G401.6 (cell line): ENCODE measurements around the gene ACSF3.

ENCODE experiments used
- FAIRE-seq: peaks from 2 replicates; lab custom pipeline; 2012; peaks lifted over from hg19 to GRCh38; lab: Jason Lieb, UNC

ACSF3 gene

DNA sequence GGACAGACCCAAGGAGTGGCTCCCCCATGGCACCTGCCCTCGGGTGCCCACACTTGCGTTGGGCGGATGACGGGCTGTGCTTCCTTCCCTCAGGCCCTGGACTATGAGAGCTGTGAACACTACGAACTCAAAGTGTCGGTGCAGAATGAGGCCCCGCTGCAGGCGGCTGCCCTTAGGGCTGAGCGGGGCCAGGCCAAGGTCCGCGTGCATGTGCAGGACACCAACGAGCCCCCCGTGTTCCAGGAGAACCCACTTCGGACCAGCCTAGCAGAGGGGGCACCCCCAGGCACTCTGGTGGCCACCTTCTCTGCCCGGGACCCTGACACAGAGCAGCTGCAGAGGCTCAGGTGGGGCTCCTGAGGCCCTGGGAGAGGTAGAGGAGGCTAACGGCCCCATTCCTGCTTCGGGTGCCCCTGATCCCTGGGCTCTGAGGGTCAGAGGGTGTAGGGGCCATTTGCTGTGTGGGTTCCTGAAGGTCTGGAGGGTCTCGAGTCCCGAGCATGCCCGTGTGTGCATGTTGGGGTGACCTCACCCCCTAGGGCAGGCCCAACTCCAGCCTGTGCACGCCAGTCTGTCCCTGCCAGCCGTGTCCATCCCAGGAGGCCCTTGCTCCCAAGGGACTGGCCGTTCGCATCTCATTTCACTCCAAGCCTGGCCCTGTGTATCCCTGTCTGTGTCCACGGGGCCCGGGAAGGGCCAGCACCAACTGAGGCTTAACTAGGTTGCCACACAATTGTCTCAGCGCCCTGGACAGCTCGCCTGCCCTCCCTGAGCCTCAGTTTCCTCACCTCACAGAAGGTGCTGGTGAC is 96.7 kb downstream of the ACSF3 start:
- no peak for FAIRE-seq

DNA sequence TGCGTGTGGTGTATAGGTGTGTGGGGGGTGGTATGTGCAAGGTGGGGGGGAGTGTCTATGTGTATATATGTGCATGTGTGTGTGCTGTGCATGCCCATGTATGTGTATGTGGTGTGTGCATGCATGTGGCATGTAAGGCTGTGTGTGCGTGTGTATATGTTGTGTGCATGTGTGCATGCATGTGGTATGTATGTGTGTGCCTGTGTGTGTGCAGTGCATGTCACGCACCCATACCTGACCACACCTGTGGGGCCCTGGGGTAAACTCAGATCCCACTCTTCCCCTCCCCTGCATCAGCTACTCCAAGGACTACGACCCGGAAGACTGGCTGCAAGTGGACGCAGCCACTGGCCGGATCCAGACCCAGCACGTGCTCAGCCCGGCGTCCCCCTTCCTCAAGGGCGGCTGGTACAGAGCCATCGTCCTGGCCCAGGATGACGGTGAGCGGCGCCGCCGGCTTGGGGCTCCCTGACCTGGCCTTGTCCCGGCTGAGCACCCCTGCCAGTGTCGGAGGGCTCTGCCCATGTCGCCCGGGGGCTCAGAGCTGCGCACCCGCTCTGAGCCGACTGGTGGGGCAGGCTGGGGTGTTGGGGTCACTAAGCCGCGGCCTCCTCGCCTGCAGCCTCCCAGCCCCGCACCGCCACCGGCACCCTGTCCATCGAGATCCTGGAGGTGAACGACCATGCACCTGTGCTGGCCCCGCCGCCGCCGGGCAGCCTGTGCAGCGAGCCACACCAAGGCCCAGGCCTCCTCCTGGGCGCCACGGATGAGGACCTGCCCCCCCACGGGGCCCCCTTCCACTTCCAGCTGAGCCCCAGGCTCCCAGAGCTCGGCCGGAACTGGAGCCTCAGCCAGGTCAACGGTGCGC is 97.6 kb downstream of the ACSF3 start:
- FAIRE-seq: no peak

DNA sequence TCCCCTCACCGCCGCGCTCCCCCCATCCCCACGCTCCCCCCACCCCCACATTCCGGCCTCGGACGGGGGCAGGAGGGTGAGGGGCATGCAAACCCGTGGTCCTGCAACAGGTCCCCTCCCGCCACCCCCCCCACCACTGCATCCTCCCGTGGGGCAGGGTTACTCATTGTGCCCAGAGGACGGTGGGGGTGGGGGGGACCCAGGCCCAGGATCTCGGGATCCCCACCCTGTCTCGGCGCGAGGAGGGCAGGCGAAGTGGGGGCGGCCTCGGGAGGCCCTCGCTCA is 98.2 kb downstream of the ACSF3 start:
- no peak for FAIRE-seq

DNA sequence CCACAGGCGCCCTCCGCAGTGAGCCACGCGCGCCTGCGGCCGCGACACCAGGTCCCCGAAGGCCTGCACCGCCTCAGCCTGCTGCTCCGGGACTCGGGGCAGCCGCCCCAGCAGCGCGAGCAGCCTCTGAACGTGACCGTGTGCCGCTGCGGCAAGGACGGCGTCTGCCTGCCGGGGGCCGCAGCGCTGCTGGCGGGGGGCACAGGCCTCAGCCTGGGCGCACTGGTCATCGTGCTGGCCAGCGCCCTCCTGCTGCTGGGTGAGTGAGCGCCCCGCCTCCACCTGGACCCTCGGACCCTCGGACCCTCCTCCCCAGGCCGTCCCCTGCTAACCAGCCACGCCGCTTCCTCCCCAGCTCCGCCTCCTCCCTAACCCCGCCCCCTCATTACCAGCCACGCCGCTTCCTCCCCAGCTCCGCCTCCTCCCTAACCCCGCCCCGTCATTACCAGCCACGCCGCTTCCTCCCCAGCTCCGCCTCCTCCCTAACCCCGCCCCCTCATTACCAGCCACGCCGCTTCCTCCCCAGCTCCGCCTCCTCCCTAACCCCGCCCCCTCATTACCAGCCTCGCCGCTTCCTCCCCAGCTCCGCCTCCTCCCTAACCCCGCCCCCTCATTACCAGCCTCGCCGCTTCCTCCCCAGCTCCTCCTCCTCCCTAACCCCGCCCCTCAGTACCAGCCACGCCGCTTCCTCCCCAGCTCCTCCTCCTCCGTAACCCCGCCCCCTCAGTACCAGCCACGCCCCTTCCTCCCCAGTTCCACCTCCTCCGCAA is 98.7 kb downstream of the ACSF3 start:
- FAIRE-seq: peak; percentile 88

DNA sequence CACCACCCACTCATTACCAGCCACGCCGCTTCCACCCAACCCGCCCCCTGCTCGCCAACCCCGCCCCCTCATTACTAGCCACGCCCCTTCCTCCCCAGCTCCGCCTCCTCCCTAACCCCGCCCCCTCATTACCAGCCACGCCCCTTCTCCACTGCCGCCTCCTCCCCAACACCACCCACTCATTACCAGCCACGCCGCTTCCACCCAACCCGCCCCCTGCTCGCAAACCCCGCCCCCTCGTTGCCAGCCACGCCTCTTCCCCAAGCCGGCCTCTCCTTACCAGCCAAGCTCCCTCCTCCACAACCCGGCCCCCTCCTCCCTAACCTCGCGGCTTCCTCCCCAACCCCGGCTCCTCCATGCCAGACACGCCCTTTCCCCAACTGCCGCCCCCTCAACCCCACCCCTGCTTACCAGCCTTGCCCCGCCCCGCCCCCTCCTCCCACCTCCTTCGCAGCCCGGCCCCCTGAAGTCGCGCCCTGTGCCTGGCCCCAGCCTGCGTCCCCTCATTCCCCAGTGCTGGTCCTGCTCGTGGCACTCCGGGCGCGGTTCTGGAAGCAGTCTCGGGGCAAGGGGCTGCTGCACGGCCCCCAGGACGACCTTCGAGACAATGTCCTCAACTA is 99.4 kb downstream of the ACSF3 start:
- FAIRE-seq: no peak

DNA sequence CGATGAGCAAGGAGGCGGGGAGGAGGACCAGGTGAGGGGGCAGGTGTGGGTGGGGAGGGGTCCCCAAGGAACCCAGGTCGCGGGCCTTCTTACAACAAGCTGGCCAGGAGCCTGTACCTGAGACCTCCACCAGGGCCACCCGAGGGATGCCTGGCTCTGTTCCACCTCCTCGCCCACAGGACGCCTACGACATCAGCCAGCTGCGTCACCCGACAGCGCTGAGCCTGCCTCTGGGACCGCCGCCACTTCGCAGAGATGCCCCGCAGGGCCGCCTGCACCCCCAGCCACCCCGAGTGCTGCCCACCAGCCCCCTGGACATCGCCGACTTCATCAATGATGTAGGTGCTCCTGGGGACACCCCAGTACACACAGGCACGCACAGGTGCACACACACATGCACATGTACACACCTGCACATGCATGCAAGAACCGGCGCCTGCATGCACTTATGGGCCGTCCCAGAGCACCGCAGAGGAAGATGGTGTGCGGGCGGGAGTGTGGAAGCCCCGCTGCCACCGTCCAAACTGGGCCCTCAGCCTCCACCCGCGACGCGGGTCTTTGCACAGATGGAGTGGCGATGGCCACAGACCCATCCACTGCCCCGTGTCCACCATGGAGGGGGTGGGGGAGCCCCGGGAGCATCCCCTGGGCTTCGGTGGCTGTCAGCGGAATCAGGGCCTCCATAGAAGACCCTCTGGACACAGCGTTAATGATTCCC is 100.1 kb downstream of the ACSF3 start:
- no peak for FAIRE-seq

DNA sequence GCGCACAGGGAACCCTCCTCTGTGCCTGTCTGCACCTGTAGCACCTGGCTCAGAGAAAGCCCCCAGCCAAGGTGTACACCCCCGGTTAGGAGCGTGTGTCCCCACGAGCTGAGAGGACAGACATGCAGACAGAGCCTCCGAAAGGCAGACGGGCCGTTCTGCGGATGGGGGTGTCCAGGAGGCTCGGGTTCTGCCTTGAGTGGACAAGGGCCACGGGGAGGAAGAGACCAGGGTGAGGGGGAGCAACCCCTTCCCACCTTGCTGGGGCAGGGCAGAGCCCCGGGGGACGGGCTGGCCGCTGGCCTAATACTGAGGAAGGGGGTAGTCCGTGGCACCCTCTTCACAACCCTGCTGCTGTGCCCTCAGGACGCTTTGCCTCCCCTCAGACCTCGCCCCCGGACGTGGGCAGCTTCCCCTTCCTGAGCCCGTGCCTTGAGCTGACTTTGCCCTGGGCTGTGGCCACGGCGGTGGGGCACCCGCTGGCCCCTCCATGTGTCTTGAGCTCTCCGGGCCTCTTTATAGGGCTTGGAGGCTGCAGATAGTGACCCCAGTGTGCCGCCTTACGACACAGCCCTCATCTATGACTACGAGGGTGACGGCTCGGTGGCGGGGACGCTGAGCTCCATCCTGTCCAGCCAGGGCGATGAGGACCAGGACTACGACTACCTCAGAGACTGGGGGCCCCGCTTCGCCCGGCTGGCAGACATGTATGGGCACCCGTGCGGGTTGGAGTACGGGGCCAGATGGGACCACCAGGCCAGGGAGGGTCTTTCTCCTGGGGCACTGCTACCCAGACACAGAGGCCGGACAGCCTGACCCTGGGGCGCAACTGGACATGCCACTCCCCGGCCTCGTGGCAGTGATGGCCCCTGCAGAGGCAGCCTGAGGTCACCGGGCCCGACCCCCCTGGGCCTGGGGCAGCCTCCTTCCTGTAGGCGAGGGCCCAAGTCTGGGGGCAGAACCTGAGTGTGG is 101.0 kb downstream of the ACSF3 start:
- FAIRE-seq: no peak

DNA sequence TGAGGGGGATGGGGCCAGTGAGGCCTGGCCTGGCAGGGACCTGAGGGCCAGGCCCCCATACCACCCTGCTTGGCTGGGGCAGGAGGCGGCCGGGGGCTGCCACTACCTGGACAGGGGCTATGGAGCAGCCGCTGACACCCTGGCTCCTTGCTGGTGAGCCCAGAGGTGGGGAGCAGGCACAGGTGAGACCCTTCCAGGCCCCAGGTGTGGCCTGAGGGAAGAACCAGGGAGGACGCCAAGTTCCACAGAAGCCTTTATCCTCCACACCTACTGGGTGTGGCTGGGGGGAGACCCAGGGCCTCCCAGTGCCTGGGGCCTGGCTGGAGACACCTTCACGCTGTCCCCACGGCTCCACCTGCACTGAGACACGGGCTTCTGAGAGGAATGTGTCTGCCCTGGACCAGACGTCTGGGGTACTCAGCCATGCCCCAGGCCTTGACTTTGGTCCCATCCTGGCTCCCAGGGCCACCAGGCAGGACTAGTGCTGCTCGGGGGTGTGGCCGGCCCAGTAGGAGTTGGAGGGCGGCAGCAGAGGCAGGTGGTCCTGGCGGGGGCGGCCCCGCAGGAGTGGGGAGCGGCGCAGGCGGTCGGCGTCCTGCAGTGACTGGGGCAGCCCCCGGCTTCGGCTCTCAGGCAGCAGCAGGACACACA is 102.0 kb downstream of the ACSF3 start:
- FAIRE-seq: no peak

DNA sequence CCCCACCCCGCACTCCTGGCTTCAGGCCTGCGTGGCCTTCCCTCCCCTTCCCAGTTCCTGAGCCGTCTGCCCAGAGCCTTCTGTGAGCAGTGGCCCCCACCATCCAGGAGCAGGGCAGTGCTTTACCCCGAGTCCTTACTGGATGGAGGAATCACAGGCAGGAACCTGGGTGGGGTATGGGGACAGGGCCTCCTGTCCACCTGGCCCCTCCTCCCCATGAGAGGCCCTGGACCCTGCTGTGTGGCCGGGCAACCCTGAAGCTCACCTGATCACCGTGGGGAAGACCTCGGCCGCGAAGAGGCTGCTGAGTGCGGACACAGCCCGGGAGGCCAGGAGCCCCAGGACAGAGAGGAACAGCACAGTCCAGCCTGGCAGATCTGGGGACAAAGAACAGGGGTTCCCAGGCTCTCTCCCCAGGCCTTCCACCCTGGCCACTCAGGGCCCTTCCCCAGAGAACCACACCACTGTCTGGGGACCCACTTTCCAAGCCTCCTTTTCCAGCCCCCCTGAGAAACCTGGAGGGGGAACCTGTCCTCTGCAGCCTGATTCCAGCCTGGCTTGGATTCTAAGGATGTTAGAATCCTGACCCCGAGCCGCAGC is 103.5 kb downstream of the ACSF3 start:
- FAIRE-seq: no peak

DNA sequence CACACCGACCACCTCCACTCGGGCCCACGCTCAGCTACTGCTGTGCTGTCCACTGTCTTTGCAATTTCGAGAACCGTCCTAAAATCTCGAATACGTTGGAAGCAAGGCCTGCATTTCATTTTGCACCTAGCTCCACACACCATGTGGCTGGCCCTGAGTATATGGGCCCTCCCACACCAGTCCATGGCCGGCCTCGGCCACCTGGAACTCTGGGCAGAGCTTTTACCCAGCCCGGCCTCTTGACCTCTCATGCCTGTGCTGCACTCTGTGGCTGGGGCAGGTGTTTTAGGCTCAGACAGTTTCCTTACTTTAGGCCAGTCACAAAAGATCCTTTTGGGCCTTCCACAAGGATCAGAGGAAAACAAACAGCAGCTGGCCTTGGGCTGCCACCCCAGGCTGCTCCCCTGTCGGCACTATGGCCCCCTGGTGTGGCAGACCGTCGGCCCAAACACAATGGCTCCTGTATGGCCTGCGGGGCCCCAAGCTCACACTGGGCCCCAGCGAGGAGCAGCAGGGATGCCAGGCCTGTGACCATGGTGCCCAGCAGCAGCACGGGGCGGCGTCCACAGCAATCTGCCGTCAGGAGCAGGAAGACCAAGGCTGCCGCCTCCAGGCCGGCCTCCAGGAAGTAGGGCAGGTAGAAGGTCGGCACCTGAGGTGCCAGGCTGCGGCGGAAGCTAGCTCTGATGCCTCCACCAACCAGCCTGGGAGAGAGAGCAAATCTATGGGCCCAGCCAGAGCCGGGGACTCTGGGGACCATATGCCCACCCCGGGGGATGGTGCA is 104.2 kb downstream of the ACSF3 start:
- FAIRE-seq: no peak

DNA sequence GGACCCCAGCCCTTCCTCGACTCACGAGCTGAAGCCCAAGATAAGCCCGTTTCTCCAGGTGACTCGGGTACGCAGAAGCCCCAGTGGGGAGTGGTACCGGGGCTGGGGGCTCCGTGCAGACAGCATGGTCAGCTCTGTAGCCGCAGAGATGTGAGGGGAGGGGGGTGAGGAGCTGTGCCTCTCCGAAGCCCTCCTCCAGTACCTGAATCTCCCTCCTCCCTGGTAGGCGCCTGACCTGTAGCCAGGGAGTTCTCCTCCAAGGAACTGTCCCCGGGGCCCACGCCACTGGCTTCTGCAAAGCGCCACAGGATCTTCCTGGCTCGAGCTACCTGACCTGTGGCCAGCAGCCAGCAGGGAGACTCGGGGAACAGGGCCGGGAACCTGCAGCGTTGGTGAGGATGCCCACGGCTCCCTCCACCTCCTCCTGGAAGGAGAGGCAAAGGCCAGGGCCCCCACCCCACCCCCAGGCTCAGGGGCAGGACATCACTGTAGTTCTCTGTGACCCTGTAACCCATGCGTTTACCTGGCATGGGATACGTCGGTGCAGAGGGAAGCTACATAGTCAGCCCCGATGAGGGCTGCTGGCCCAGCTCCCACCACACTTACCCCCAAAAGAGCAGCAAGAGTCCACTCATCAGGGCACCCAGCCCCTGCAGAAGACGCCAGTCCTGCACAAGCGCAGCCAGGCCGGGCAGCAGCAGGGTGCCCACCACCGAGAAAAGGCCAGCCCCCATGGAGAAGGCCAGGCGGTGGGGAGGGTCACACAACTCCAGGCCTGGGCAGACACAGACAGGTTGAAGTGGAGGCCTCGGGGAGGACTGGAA is 105.0 kb downstream of the ACSF3 start:
- no peak for FAIRE-seq

DNA sequence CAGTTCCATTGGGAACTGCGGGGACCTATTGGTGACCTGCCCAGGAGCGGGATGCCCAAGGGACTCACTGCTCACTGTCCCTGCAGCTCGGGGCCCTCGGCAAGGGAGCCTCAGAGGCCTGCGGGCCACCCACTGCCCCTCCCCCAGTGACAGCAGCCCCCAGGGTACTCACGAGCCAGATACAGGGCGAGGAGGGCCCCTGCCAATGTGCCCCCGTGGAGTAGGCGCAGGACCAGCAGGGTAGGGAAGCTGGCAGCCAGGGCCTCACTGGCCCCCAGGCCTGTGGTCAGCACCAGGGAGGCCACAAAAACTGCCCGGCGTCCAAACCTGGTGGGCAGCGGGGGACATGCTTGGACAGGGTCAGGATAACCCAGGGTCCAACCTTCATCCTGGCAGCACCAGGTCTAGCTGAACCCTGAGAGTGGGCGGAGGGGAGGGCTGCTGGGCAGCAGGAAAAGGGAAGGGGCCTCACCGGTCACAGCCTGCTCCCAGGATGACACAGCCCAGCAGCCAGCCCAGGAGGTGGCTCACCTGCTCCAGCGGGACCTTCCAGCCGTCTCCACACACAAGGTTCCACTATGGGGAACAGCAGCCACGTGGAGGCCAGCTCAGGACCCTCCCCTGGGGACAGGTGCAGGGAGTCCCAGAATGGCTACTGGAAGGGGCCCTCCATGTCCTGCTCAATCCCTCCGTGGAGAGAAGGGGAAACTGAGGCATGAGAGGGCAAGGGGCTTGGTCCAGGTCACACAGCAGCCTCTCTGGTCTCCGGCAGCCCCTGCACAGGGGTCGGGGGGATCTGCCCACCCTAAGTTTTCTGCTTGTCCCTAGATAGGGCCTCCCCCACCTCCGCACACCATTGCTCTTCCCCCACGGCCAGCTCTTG is 105.8 kb downstream of the ACSF3 start:
- FAIRE-seq: no peak

DNA sequence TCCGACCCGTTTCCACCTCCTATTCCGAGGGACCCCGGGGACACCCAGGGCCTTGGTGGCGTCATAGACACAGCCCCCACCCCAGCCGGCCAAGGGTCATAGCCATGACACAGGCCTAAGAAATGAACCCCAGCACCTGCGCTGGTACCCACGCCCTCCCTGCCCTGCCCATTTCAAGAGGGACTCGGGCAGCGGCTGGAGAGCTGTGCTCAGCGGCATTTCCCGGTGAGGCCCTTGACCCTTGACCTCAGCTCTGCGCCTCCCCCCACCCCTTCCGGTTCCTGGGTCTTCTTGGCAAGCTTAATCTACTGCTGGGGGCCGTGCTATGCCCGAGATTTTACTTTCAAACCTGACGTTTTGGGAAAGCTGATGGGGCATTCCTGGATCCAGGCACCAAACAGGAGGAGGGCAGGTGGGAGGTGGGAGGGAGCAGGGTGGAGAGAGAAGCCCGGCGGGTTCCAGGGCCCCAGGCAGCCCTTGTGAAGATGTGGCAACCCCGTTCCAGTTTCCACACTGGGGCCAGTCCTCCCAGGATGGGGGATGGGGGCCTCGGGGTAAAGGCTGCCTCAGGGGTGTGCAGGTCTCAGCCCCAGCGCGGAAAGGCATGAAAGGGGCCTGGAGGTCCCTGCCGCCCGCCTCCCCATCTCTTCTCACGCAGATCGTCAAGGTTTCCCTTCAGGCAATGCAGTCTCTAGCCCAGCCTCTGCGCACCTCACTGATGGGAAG is 106.6 kb downstream of the ACSF3 start, which contains the start of gene SLC22A31:
TSS of gene SLC22A31 (minus strand) at position 414 of the 726 bp plus-strand sequence. CDS start at position 378, 36 bp downstream.
- no peak for FAIRE-seq

DNA sequence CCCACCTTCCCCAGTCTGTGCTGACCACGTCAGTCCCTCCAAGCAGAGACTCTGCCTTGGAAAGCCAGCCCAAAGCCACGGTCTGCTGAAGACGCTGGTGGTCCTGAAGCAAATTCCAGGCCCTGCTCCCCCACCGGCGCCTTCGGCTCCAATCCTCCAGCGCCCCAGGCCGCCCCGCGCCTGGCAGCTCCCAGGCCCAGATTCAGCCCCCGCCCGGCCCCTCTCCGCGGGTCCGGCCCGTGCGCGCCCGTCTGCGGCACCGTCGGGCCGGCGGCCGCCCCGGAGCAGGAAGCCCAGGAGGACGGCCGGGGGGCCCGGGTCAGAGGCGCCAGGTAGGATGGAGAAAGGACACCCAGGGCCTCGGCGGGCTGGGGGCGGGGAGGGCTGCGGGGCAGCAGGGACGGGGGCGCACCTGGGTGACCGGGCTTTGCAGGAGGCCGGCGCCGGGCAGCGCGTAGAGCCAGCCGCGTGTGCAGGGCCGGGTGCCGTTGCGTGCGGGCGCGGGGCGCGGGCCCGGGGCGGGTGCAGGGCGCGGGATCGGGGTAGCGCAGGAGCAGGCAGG is 107.3 kb downstream of the ACSF3 start:
- no peak for FAIRE-seq
